Measurements from ENCODE around the gene CLN6. TPM values are rescaled to one million over a fixed set of nuclear protein-coding genes. Genes with fewer than 3 reads are reported as not detected.

CLN6 gene
- total and polyA plus RNA-seq, 9 of the 15 experiments (the other 6 are each of a cell fraction or from before 2014, with no cell fraction given) = 0.71 to 53.3 (median 39.3) TPM

DNA sequence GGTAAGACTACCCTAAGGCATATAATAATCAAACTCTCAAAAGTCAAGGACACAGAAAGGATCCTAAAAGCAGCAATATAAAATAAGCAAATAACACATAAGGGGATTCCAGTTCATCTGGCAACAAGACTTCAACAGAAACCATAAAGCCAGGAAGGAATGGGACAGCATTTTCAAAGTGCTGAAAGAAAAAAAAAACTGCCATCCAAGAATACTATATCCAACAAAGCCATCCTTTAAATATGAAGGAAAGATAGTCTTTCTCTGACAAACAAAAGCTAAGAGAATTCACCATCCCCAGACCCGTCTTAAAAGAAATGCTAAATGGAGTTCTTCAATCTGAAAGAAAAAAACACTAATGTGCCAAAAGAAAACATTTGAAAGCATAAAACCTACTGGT is 14.7 kb upstream of the CLN6 start:
- POLR2A ChIA-PET = interaction anchor here (1.0 kb wide), 1 partner anchor 9 kb away, joined by 3 read pairs; no protein-coding TSS in a partner anchor
- Histone ChIP-seq H3K9me1 (ENCODE audit: control insufficient read depth, insufficient read depth, low read length) (no peaks in the 10 kb centered on the region), H3K27ac (ENCODE audit: extremely low read depth, low read depth, low read length) (no peak overlapping the region), H2AFZ (ENCODE audit: low read depth, low read length) (no peak overlapping the region), H3K9me3 (replicated peaks; ENCODE audit: control insufficient read depth, insufficient read depth, low read depth, low read length) (peaks cover 2% of the 10 kb centered on the region; the same call in 1 of the 2 replicates), H3K36me3 (ENCODE audit: control insufficient read depth, insufficient read depth, low read length) (no peaks in the 10 kb centered on the region), H3K79me2 (ENCODE audit: control insufficient read depth, insufficient read depth, low read length) (no peaks in the 10 kb centered on the region), H3K9ac (ENCODE audit: insufficient read depth in 1 of 2, low read depth in 2 of 2, low read length in 2 of 2) (no peak overlapping the region), H3K4me2 (ENCODE audit: insufficient read depth, low read length) (no peak overlapping the region), H4K20me1 (replicated peaks; ENCODE audit: control insufficient read depth, insufficient read depth, low read length) (no peaks in the 10 kb centered on the region), H3K4me3 (no peak overlapping the region), H3K27me3 (ENCODE audit: control insufficient read depth in 2 of 2, insufficient read depth in 2 of 2, low read length in 2 of 2) (no peaks in the 10 kb centered on the region; a peak in 2 of 5 replicates), H3K4me1 (replicated peaks in 1 of 2; ENCODE audit: control insufficient read depth in 2 of 2, insufficient read depth in 2 of 2, low read length in 2 of 2) (no peaks in the 10 kb centered on the region)
- FAIRE-seq (no peak), ATAC-seq (no peak), DNase-seq (ENCODE audit: extremely low read depth in 1 of 4, low spot score in 3 of 4) (no peak)
- WGBS (ENCODE audit: insufficient coverage, low coverage, missing lambda C conversion rate) = 17% methylated on average over 1 of the region's 1 CpG
- BruUV-seq (replicated peaks) = no TSS peak
- in situ Hi-C loops (cut with MboI) = no loop called here
- intact Hi-C loops (cut with micrococcal nuclease) = no loop called here
- CTCF ChIA-PET (ENCODE audit: low intra/inter-chr PET ratio) = no interaction called here
- no peak for TF ChIP-seq ZNF444 (CRISPR knock-in tag; IDR thresholded peaks at IDR 0.05)
- no peak for TF ChIP-seq HMG20A (CRISPR knock-in tag; conservative IDR thresholded peaks at IDR 0.05)
- TF ChIP-seq BRF1 (IDR thresholded peaks at IDR 0.05; ENCODE audit: borderline replicate concordance, extremely low read depth, insufficient read length) = no peak
- no peak for TF ChIP-seq KLF1 (tag; IDR thresholded peaks at IDR 0.05)
- TF ChIP-seq, protein P1, sequence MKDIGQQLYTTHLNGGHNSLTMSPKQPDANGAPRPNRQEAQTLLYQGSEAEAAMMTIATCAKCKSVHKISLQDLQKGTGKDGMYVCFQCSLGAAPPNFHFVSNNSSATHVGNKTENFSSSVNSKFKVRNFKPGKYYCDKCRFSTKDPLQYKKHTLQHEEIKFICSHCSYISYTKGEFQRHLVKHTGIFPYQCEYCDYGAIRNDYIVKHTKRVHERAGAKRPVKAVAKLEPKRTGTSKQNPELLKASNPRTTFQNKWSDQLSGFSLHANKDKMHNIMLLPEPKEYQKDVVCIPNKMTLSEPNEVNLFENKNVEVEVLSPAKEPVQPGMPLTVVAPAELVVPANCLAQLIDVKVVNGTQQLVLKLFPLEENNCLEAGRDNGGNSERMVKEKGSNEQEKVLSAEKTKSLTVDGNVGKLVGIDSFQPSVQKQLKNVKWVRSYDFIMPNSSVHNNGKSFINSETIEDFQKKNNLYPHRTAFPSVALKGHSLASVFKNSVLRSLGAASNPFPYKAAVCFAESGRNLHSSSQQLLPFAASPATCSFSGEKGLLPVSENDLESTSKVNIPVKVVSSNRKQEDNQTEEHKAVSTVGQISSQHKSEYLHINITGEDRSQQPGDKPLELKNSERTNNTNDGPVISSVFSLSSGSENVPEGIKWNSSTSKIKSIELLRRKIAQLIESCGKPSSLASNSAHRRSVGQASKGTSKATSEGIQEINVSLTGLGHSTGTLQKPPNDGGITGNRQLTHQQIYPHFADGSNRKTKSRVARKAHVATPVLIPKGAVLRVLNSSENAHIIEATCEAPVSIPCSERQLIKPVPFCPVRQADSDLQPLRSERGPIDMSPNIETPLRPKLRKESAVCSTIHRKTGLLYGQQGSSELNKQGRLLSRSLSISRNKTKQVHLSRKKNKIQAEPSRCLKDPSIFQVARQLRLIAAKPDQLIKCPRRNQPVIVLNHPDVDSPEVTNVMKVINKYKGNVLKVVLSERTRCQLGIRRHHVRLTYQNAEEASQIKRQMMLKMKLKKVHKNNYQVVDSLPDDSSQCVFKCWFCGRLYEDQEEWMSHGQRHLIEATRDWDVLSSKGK (CRISPR knock-in tag; IDR thresholded peaks at IDR 0.05) = no peak
- TF ChIP-seq ZNF551 (CRISPR knock-in tag; IDR thresholded peaks at IDR 0.05) = no peak
- TF ChIP-seq PTBP1 (IDR thresholded peaks at IDR 0.05; ENCODE audit: low read depth, low read length) = no peak
- no peak for TF ChIP-seq ZNF384 (IDR thresholded peaks at IDR 0.05; ENCODE audit: low read depth, low read length)
- TF ChIP-seq, protein P2, sequence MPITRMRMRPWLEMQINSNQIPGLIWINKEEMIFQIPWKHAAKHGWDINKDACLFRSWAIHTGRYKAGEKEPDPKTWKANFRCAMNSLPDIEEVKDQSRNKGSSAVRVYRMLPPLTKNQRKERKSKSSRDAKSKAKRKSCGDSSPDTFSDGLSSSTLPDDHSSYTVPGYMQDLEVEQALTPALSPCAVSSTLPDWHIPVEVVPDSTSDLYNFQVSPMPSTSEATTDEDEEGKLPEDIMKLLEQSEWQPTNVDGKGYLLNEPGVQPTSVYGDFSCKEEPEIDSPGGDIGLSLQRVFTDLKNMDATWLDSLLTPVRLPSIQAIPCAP (CRISPR knock-in tag; IDR thresholded peaks at IDR 0.05; ENCODE audit: borderline replicate concordance) = no peak
- TF ChIP-seq CBX2 (IDR thresholded peaks at IDR 0.05; ENCODE audit: insufficient read depth, low read length, poor library complexity, severe bottlenecking) = no peak
- no peak for TF ChIP-seq RFX1 (IDR thresholded peaks at IDR 0.05)
- TF ChIP-seq, protein P3, sequence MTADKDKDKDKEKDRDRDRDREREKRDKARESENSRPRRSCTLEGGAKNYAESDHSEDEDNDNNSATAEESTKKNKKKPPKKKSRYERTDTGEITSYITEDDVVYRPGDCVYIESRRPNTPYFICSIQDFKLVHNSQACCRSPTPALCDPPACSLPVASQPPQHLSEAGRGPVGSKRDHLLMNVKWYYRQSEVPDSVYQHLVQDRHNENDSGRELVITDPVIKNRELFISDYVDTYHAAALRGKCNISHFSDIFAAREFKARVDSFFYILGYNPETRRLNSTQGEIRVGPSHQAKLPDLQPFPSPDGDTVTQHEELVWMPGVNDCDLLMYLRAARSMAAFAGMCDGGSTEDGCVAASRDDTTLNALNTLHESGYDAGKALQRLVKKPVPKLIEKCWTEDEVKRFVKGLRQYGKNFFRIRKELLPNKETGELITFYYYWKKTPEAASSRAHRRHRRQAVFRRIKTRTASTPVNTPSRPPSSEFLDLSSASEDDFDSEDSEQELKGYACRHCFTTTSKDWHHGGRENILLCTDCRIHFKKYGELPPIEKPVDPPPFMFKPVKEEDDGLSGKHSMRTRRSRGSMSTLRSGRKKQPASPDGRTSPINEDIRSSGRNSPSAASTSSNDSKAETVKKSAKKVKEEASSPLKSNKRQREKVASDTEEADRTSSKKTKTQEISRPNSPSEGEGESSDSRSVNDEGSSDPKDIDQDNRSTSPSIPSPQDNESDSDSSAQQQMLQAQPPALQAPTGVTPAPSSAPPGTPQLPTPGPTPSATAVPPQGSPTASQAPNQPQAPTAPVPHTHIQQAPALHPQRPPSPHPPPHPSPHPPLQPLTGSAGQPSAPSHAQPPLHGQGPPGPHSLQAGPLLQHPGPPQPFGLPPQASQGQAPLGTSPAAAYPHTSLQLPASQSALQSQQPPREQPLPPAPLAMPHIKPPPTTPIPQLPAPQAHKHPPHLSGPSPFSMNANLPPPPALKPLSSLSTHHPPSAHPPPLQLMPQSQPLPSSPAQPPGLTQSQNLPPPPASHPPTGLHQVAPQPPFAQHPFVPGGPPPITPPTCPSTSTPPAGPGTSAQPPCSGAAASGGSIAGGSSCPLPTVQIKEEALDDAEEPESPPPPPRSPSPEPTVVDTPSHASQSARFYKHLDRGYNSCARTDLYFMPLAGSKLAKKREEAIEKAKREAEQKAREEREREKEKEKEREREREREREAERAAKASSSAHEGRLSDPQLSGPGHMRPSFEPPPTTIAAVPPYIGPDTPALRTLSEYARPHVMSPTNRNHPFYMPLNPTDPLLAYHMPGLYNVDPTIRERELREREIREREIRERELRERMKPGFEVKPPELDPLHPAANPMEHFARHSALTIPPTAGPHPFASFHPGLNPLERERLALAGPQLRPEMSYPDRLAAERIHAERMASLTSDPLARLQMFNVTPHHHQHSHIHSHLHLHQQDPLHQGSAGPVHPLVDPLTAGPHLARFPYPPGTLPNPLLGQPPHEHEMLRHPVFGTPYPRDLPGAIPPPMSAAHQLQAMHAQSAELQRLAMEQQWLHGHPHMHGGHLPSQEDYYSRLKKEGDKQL (CRISPR knock-in tag; IDR thresholded peaks at IDR 0.05; ENCODE audit: borderline replicate concordance) = no peak
- no peak for TF ChIP-seq PHB (CRISPR knock-in tag; IDR thresholded peaks at IDR 0.05)
